ENCODE results near the gene SERPINA5. TPM values are rescaled to one million over a fixed set of nuclear protein-coding genes. Genes with fewer than 3 reads are reported as not detected.

The SERPINA5 gene
- polyA plus RNA-seq, 4 donors = 0.54 to 8.6 (median 1.7) TPM; not detected in 1

GRCh38 chr14:94597788-94598187 is 16.6 kb downstream of the SERPINA5 start:
- Histone ChIP-seq H3K4me3 (ENCODE audit: low read depth in 1 of 3, low read length in 3 of 3) (no peak overlapping the region), H3K27ac (ENCODE audit: low read depth in 1 of 3, low read length in 2 of 3) (peak overlapping the region in 2 of 3 donors; percentile 95), H3K9me3 (ENCODE audit: control insufficient read depth in 2 of 2, insufficient read depth in 1 of 2, low read depth in 1 of 2, low read length in 1 of 2) (peaks cover 0 to 5% of the 10 kb centered on the region in 2 donors), H3K27me3 (ENCODE audit: control insufficient read depth in 3 of 3, insufficient read depth in 3 of 3, low read length in 3 of 3) (no peaks in the 10 kb centered on the region), H3K36me3 (ENCODE audit: control insufficient read depth in 3 of 3, insufficient read depth in 2 of 3, low read depth in 1 of 3, low read length in 3 of 3) (no peaks in the 10 kb centered on the region), H3K4me1 (ENCODE audit: control insufficient read depth in 3 of 3, insufficient read depth in 2 of 3, low read depth in 1 of 3, low read length in 2 of 3) (peaks cover 4 to 66% (median 8%) of the 10 kb centered on the region in 3 donors)
- FAIRE-seq = no peak
- no peak for DNase-seq
- whole genome bisulfite sequencing, 3 donors = 67 to 82% (median 79%) methylated on average over 5 of the region's 5 CpGs

GRCh38 chr14:94598506-94598815 is 17.2 kb downstream of the SERPINA5 start:
- WGBS, 3 donors = 26 to 59% (median 39%) methylated on average over 7 of the region's 7 CpGs

GRCh38 chr14:94598816-94599655 is 17.8 kb downstream of the SERPINA5 start:
- H3K4me1 ChIP-seq (ENCODE audit: control insufficient read depth in 3 of 3, insufficient read depth in 2 of 3, low read depth in 1 of 3, low read length in 2 of 3) = peaks cover 4 to 54% (median 8%) of the 10 kb centered on the region in 3 donors
- H3K9me3 ChIP-seq (ENCODE audit: control insufficient read depth in 2 of 2, insufficient read depth in 1 of 2, low read depth in 1 of 2, low read length in 1 of 2) = peaks cover 0 to 5% of the 10 kb centered on the region in 2 donors
- H3K27ac ChIP-seq (ENCODE audit: low read depth in 1 of 3, low read length in 2 of 3) = peak overlapping the region; percentile 21 to 95 (median 95)
- no peaks in the 10 kb centered on the region for H3K36me3 ChIP-seq (ENCODE audit: control insufficient read depth in 3 of 3, insufficient read depth in 2 of 3, low read depth in 1 of 3, low read length in 3 of 3)
- H3K27me3 ChIP-seq (ENCODE audit: control insufficient read depth in 3 of 3, insufficient read depth in 3 of 3, low read length in 3 of 3) = no peaks in the 10 kb centered on the region
- WGBS, 3 donors = 12 to 47% (median 26%) methylated on average over 11 of the region's 11 CpGs
- no peak for FAIRE-seq
- H3K4me3 ChIP-seq (ENCODE audit: low read depth in 1 of 3, low read length in 3 of 3) = no peak overlapping the region
- DNase-seq = peak; percentile 92 to 94

More at GRCh38 chr14:94598506-94598815, 17.2 kb downstream of the SERPINA5 start:
- Histone ChIP-seq H3K27me3 (ENCODE audit: control insufficient read depth in 3 of 3, insufficient read depth in 3 of 3, low read length in 3 of 3) (no peaks in the 10 kb centered on the region), H3K36me3 (ENCODE audit: control insufficient read depth in 3 of 3, insufficient read depth in 2 of 3, low read depth in 1 of 3, low read length in 3 of 3) (no peaks in the 10 kb centered on the region), H3K27ac (ENCODE audit: low read depth in 1 of 3, low read length in 2 of 3) (peak overlapping the region; percentile 21 to 95 (median 95)), H3K4me3 (ENCODE audit: low read depth in 1 of 3, low read length in 3 of 3) (no peak overlapping the region), H3K9me3 (ENCODE audit: control insufficient read depth in 2 of 2, insufficient read depth in 1 of 2, low read depth in 1 of 2, low read length in 1 of 2) (peaks cover 0 to 5% of the 10 kb centered on the region in 2 donors), H3K4me1 (ENCODE audit: control insufficient read depth in 3 of 3, insufficient read depth in 2 of 3, low read depth in 1 of 3, low read length in 2 of 3) (peaks cover 4 to 60% (median 8%) of the 10 kb centered on the region in 3 donors)
- DNase-seq = no peak
- FAIRE-seq = no peak

GRCh38 chr14:94599656-94600004 is 18.4 kb downstream of the SERPINA5 start:
- DNase-seq (no peak), FAIRE-seq (no peak)
- Histone ChIP-seq H3K36me3 (ENCODE audit: control insufficient read depth in 3 of 3, insufficient read depth in 2 of 3, low read depth in 1 of 3, low read length in 3 of 3) (no peaks in the 10 kb centered on the region), H3K27me3 (ENCODE audit: control insufficient read depth in 3 of 3, insufficient read depth in 3 of 3, low read length in 3 of 3) (no peaks in the 10 kb centered on the region), H3K4me1 (ENCODE audit: control insufficient read depth in 3 of 3, insufficient read depth in 2 of 3, low read depth in 1 of 3, low read length in 2 of 3) (peaks cover 4 to 48% (median 8%) of the 10 kb centered on the region in 3 donors), H3K4me3 (ENCODE audit: low read depth in 1 of 3, low read length in 3 of 3) (no peak overlapping the region), H3K9me3 (ENCODE audit: control insufficient read depth in 2 of 2, insufficient read depth in 1 of 2, low read depth in 1 of 2, low read length in 1 of 2) (peaks cover 0 to 5% of the 10 kb centered on the region in 2 donors), H3K27ac (ENCODE audit: low read depth in 1 of 3, low read length in 2 of 3) (peak overlapping the region in 2 of 3 donors; percentile 95)
- WGBS, 3 donors = 0 to 20% (median 15%) methylated on average over 3 of the region's 3 CpGs

- Histone ChIP-seq H3K9me3 (ENCODE audit: control insufficient read depth in 2 of 2, insufficient read depth in 1 of 2, low read depth in 1 of 2, low read length in 1 of 2) (peaks cover 0 to 5% of the 10 kb centered on the region in 2 donors), H3K27ac (ENCODE audit: low read depth in 1 of 3, low read length in 2 of 3) (peak overlapping the region in 2 of 3 donors; percentile 95), H3K4me1 (ENCODE audit: control insufficient read depth in 3 of 3, insufficient read depth in 2 of 3, low read depth in 1 of 3, low read length in 2 of 3) (peaks cover 4 to 48% (median 8%) of the 10 kb centered on the region in 3 donors), H3K36me3 (ENCODE audit: control insufficient read depth in 3 of 3, insufficient read depth in 2 of 3, low read depth in 1 of 3, low read length in 3 of 3) (no peaks in the 10 kb centered on the region), H3K27me3 (ENCODE audit: control insufficient read depth in 3 of 3, insufficient read depth in 3 of 3, low read length in 3 of 3) (no peaks in the 10 kb centered on the region), H3K4me3 (ENCODE audit: low read depth in 1 of 3, low read length in 3 of 3) (no peak overlapping the region)
- WGBS, 3 donors = 62 to 75% (median 63%) methylated on average over 11 of the region's 11 CpGs
- DNase-seq = no peak
- no peak for FAIRE-seq
Observed at GRCh38 chr14:94600148-94600545, 18.9 kb downstream of the SERPINA5 start.

- no peaks in the 10 kb centered on the region for H3K36me3 ChIP-seq (ENCODE audit: control insufficient read depth in 3 of 3, insufficient read depth in 2 of 3, low read depth in 1 of 3, low read length in 3 of 3)
- H3K27ac ChIP-seq (ENCODE audit: low read depth in 1 of 3, low read length in 2 of 3) = peak overlapping the region in 2 of 3 donors; percentile 23 to 68
- peaks cover 4 to 46% (median 8%) of the 10 kb centered on the region in 3 donors for H3K4me1 ChIP-seq (ENCODE audit: control insufficient read depth in 3 of 3, insufficient read depth in 2 of 3, low read depth in 1 of 3, low read length in 2 of 3)
- H3K4me3 ChIP-seq (ENCODE audit: low read depth in 1 of 3, low read length in 3 of 3) = no peak overlapping the region
- no peak for FAIRE-seq
- 18 to 30% (median 25%) methylated on average over 6 of the region's 6 CpGs for WGBS, 3 donors
- peaks cover 0 to 5% of the 10 kb centered on the region in 2 donors for H3K9me3 ChIP-seq (ENCODE audit: control insufficient read depth in 2 of 2, insufficient read depth in 1 of 2, low read depth in 1 of 2, low read length in 1 of 2)
- no peaks in the 10 kb centered on the region for H3K27me3 ChIP-seq (ENCODE audit: control insufficient read depth in 3 of 3, insufficient read depth in 3 of 3, low read length in 3 of 3)
- DNase-seq = peak; percentile 45 to 48
Observed at GRCh38 chr14:94601884-94602391, 20.7 kb downstream of the SERPINA5 start.

GRCh38 chr14:94602722-94603121 is 21.5 kb downstream of the SERPINA5 start:
- Histone ChIP-seq H3K27ac (ENCODE audit: low read depth in 1 of 3, low read length in 2 of 3) (no peak overlapping the region), H3K36me3 (ENCODE audit: control insufficient read depth in 3 of 3, insufficient read depth in 2 of 3, low read depth in 1 of 3, low read length in 3 of 3) (no peaks in the 10 kb centered on the region), H3K4me3 (ENCODE audit: low read depth in 1 of 3, low read length in 3 of 3) (no peak overlapping the region), H3K27me3 (ENCODE audit: control insufficient read depth in 3 of 3, insufficient read depth in 3 of 3, low read length in 3 of 3) (no peaks in the 10 kb centered on the region), H3K9me3 (ENCODE audit: control insufficient read depth in 2 of 2, insufficient read depth in 1 of 2, low read depth in 1 of 2, low read length in 1 of 2) (peaks cover 0 to 5% of the 10 kb centered on the region in 2 donors), H3K4me1 (ENCODE audit: control insufficient read depth in 3 of 3, insufficient read depth in 2 of 3, low read depth in 1 of 3, low read length in 2 of 3) (peaks cover 4 to 39% (median 8%) of the 10 kb centered on the region in 3 donors)
- FAIRE-seq = no peak
- 84 to 94% (median 90%) methylated on average over 5 of the region's 5 CpGs for WGBS, 3 donors
- DNase-seq = no peak

GRCh38 chr14:94605361-94605760 is 24.1 kb downstream of the SERPINA5 start:
- DNase-seq (no peak), FAIRE-seq (no peak)
- WGBS, 3 donors = 71 to 81% (median 78%) methylated on average over 3 of the region's 3 CpGs
- H3K27ac ChIP-seq (ENCODE audit: low read depth in 1 of 3, low read length in 2 of 3) = no peak overlapping the region
- H3K36me3 ChIP-seq (ENCODE audit: control insufficient read depth in 3 of 3, insufficient read depth in 2 of 3, low read depth in 1 of 3, low read length in 3 of 3) = no peaks in the 10 kb centered on the region
- peaks cover 0 to 5% of the 10 kb centered on the region in 2 donors for H3K9me3 ChIP-seq (ENCODE audit: control insufficient read depth in 2 of 2, insufficient read depth in 1 of 2, low read depth in 1 of 2, low read length in 1 of 2)
- no peak overlapping the region for H3K4me3 ChIP-seq (ENCODE audit: low read depth in 1 of 3, low read length in 3 of 3)
- H3K27me3 ChIP-seq (ENCODE audit: control insufficient read depth in 3 of 3, insufficient read depth in 3 of 3, low read length in 3 of 3) = no peaks in the 10 kb centered on the region
- peaks cover 0 to 13% (median 0%) of the 10 kb centered on the region in 3 donors for H3K4me1 ChIP-seq (ENCODE audit: control insufficient read depth in 3 of 3, insufficient read depth in 2 of 3, low read depth in 1 of 3, low read length in 2 of 3)

Measured in small intestine (tissue), 7 donors.